GM19240 (cell line): Measurements from ENCODE around the gene PKNOX2.

ENCODE experiments used
- DNase-seq: peaks from one replicate; pipeline ENCODE4 v3.0.0; 2011; ENCODE audit warnings: low spot score; ENCODE audit not compliant: insufficient read length

Gene PKNOX2

GRCh38 chr11:125306476-125306875, 141.9 kb downstream of the PKNOX2 start:
- no peak for DNase-seq

- no peak for DNase-seq
Observed at GRCh38 chr11:125308246-125308645, 143.7 kb downstream of the PKNOX2 start.

GRCh38 chr11:125312391-125312790, 147.8 kb downstream of the PKNOX2 start:
- no peak for DNase-seq

GRCh38 chr11:125312812-125313211, 148.3 kb downstream of the PKNOX2 start:
- no peak for DNase-seq

- DNase-seq = no peak
Observed at GRCh38 chr11:125313271-125314219, 149.0 kb downstream of the PKNOX2 start.

- DNase-seq = no peak
Observed at GRCh38 chr11:125314276-125315078, 149.9 kb downstream of the PKNOX2 start.

- no peak for DNase-seq
Observed at GRCh38 chr11:125315079-125315740, 150.7 kb downstream of the PKNOX2 start.

- DNase-seq = no peak
Observed at GRCh38 chr11:125317416-125317815, 152.9 kb downstream of the PKNOX2 start.

GRCh38 chr11:125319649-125320048, 155.1 kb downstream of the PKNOX2 start:
- no peak for DNase-seq

- DNase-seq = no peak
Observed at GRCh38 chr11:125320347-125321076, 156.0 kb downstream of the PKNOX2 start.

- DNase-seq = no peak
Observed at GRCh38 chr11:125322289-125322688, 157.7 kb downstream of the PKNOX2 start.

- no peak for DNase-seq
Observed at GRCh38 chr11:125325196-125325595, 160.6 kb downstream of the PKNOX2 start.

- DNase-seq = no peak
Observed at GRCh38 chr11:125326126-125326525, 161.6 kb downstream of the PKNOX2 start.

- DNase-seq = no peak
Observed at GRCh38 chr11:125327518-125328224, 163.1 kb downstream of the PKNOX2 start.

- DNase-seq = no peak
Observed at GRCh38 chr11:125328225-125328580, 163.7 kb downstream of the PKNOX2 start.

- no peak for DNase-seq
Observed at GRCh38 chr11:125329786-125330185, 165.2 kb downstream of the PKNOX2 start.

GRCh38 chr11:125330462-125331325, 166.1 kb downstream of the PKNOX2 start:
- DNase-seq = no peak

- DNase-seq = no peak
Observed at GRCh38 chr11:125331357-125332035, 166.9 kb downstream of the PKNOX2 start.

GRCh38 chr11:125332821-125333220, 168.3 kb downstream of the PKNOX2 start:
- no peak for DNase-seq
